ENCODE data around the gene SOCS3. TPM values are rescaled to one million over a fixed set of nuclear protein-coding genes. Genes with fewer than 3 reads are reported as not detected.

The SOCS3 gene
- total and polyA plus RNA-seq, 10 donors = 10.7 to 164 (median 62.1) TPM

- Histone ChIP-seq H3K27me3 (replicated peaks in 1 of 7) (peaks cover 0 to 6% (median 0%) of the 10 kb centered on the region in 7 donors), H3K4me1 (peaks cover 42 to 98% (median 89%) of the 10 kb centered on the region in 6 donors), H3K9me3 (no peaks in the 10 kb centered on the region), H3K27ac (peak overlapping the region; percentile 66 to 92 (median 86)), H3K4me3 (peak overlapping the region in 3 of 8 donors; percentile 3 to 69 (median 42)), H3K36me3 (no peaks in the 10 kb centered on the region)
- peak; percentile 94 to 96 (median 94) for TF ChIP-seq POLR2AphosphoS5 (IDR thresholded peaks at IDR 0.05)
- TF ChIP-seq CTCF (IDR thresholded peaks at IDR 0.05 in 8 of 11, conservative IDR thresholded peaks at IDR 0.05 in 3 of 11) = no peak
- DNase-seq = peak; percentile 97
- WGBS, 5 donors = 21 to 37% (median 24%) methylated on average over 12 to 19 of the region's 19 CpGs
- intact Hi-C loops (cut with DNase I; ENCODE audit: low total_unique reads) = no loop called here
These were observed 16.2 kb downstream of the SOCS3 start for GRCh38 chr17:78343543-78344201.

- WGBS, 5 donors = 6 to 10% (median 6%) methylated on average over 4 to 5 of the region's 5 CpGs
- Histone ChIP-seq H3K36me3 (no peaks in the 10 kb centered on the region), H3K4me3 (peak overlapping the region in 3 of 8 donors; percentile 40 to 69 (median 42)), H3K4me1 (peaks cover 42 to 98% (median 90%) of the 10 kb centered on the region in 6 donors), H3K27me3 (replicated peaks in 1 of 7) (peaks cover 0 to 6% (median 0%) of the 10 kb centered on the region in 7 donors), H3K27ac (peak overlapping the region; percentile 66 to 92 (median 86)), H3K9me3 (no peaks in the 10 kb centered on the region)
- intact Hi-C loops (cut with DNase I; ENCODE audit: low total_unique reads) = no loop called here
- peak; percentile 91 for DNase-seq
- no peak for TF ChIP-seq POLR2A (IDR thresholded peaks at IDR 0.05)
- peak in 1 of 11 experiments; percentile 5 for TF ChIP-seq CTCF (IDR thresholded peaks at IDR 0.05 in 8 of 11, conservative IDR thresholded peaks at IDR 0.05 in 3 of 11)
These were observed 16.7 kb downstream of the SOCS3 start for GRCh38 chr17:78343187-78343542.

- Histone ChIP-seq H3K27me3 (replicated peaks in 1 of 7) (peaks cover 0 to 6% (median 0%) of the 10 kb centered on the region in 7 donors), H3K4me1 (peaks cover 42 to 98% (median 90%) of the 10 kb centered on the region in 6 donors), H3K4me3 (peak overlapping the region; percentile 26 to 69 (median 36)), H3K9me3 (no peaks in the 10 kb centered on the region), H3K27ac (peak overlapping the region; percentile 66 to 92 (median 86)), H3K36me3 (no peaks in the 10 kb centered on the region)
- intact Hi-C loops (cut with DNase I; ENCODE audit: low total_unique reads) = no loop called here
- no peak for TF ChIP-seq CTCF (IDR thresholded peaks at IDR 0.05 in 8 of 11, conservative IDR thresholded peaks at IDR 0.05 in 3 of 11)
- no peak for TF ChIP-seq POLR2A (IDR thresholded peaks at IDR 0.05)
- TF ChIP-seq POLR2AphosphoS5 (IDR thresholded peaks at IDR 0.05) = no peak
- DNase-seq = peak; percentile 85
- 34 to 53% (median 41%) methylated on average over 24 to 26 of the region's 26 CpGs for WGBS, 5 donors
These were observed 17.3 kb downstream of the SOCS3 start for GRCh38 chr17:78342449-78343186.
